ENCODE measurements around the gene SLC33A1. TPM values are rescaled to one million over a fixed set of nuclear protein-coding genes. Genes with fewer than 3 reads are reported as not detected.
A peak's percentile ranks its signal among the peaks of the same experiment; 100 is the strongest.
"Not testable (repeated sequence)": the region's sequence is repeated elsewhere in the genome, so short reads cannot be mapped to it uniquely, and the experiment has no call there.

The SLC33A1 gene
- total RNA-seq, 4 donors from 2014 or later: 13.3 to 34.8 (median 32.7) TPM

- no peaks in the 10 kb centered on the region for H3K9me3 ChIP-seq
- WGBS, 2 donors (ENCODE audit: low coverage in 1 of 2): 78 to 82% methylated on average over 2 of the region's 2 CpGs
- intact Hi-C loops (cut with DNase I; ENCODE audit: low total_unique reads): no loop called here
These were observed 7.4 kb upstream of the SLC33A1 start for GRCh38 chr3:155861476-155862183.

DNA sequence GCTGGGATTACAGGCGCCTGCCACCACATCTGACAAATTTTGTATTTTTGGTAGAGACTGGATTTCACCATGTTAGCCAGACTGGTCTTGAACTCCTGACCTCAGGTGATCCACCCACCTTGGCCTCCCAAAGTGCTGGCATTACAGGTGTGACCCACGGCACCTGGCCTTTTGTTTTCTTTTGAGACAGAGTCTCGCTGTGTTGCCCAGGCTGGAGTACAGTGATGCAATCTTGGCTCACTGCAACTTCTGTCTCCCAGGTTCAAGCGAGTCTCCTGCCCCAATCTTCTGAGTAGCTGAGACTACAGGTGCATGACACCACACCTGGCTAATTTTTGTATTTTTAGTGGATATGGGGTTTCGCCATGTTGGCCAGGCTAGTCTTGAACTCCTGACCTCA is 6.2 kb upstream of the SLC33A1 start:
- H3K9me3 ChIP-seq; DNase-seq; intact Hi-C loops (cut with DNase I; ENCODE audit: low total_unique reads); H3K27me3 ChIP-seq; H3K27ac ChIP-seq; H3K4me3 ChIP-seq; H3K36me3 ChIP-seq; H3K4me1 ChIP-seq: not testable (repeated sequence)
- in situ Hi-C loops (cut with MboI; ENCODE audit: low pct_ligation_motif_present in 1 of 4, low pct_unique_long_range_greater_than_20kb in 1 of 4, low sequenced_read_pairs in 3 of 4): loop anchor here in 1 of 4 donors (25.0 kb wide), 1 partner anchor 1302 kb away; the partner anchor contains the start of gene CCNL1
- WGBS, 2 donors (ENCODE audit: low coverage in 1 of 2): 90% methylated on average over 5 of the region's 5 CpGs; no CpG with 5 or more reads in 1 of the 2 donors

More at GRCh38 chr3:155861476-155862183, 7.4 kb upstream of the SLC33A1 start:
- no peaks in the 10 kb centered on the region for H3K4me1 ChIP-seq
- H3K4me3 ChIP-seq: no peak overlapping the region
- H3K27ac ChIP-seq: no peak overlapping the region
- in situ Hi-C loops (cut with MboI; ENCODE audit: low pct_ligation_motif_present in 1 of 4, low pct_unique_long_range_greater_than_20kb in 1 of 4, low sequenced_read_pairs in 3 of 4): loop anchor here in 1 of 4 donors (25.0 kb wide), 1 partner anchor 1301 kb away; the partner anchor contains the start of gene CCNL1
- no peak for DNase-seq
- no peaks in the 10 kb centered on the region for H3K27me3 ChIP-seq
- H3K36me3 ChIP-seq: no peaks in the 10 kb centered on the region
- TF ChIP-seq EP300 (IDR thresholded peaks at IDR 0.05; ENCODE audit: low read depth) (no peak), POLR2A (IDR thresholded peaks at IDR 0.05) (no peak), CTCF (IDR thresholded peaks at IDR 0.05) (no peak), POLR2AphosphoS5 (IDR thresholded peaks at IDR 0.05) (no peak)

- WGBS, 2 donors (ENCODE audit: low coverage in 1 of 2): 7 to 8% methylated on average over 2 of the region's 2 CpGs
- intact Hi-C loops (cut with DNase I; ENCODE audit: low total_unique reads): no loop called here
These were observed 5.6 kb upstream of the SLC33A1 start for GRCh38 chr3:155859859-155860258.

DNA sequence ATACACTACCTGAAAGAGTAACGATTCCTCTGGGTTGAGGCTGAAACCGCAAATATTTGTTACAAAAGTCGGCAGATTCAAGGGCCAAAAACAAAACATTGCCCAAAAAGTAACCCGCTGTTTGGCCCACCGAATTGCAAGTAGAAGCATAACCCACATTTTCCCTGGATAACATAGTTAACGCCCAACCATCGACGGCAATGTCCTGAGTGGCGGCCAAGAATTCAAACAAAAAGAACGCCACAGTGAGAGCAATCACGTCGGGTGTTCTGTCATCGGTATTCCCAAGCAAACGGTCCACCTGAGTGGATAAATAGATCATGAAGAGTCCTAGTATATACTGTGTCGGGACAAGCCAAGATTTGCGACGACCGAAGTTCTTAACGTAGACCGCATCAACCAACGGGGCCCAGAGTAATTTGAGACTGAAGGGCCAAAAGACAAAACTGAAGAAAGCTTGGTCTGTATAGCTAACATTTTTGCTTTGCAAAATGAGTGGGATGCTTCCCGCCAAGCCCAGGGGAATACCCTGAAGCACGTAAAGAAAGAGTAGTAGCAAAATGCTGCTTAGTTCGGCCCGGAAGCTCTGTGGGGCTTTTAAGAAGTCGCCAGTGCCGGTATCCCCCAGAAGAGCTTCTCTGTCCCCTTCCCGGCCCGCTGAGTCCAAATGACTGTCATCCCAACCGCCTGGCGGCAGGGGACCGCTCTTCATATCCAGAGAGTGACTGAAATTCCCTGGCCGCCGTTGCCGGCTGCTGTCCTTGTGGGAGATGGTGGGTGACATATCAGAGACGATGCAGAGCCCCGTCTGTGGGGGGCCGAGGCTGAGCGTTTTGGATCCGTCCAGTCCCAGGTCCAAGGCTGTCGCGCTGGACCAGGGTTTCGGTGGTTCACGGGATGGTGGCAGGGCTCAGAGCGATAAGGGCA is 750 bp downstream of the SLC33A1 start:
- Histone ChIP-seq H3K27me3 (no peaks in the 10 kb centered on the region), H3K4me3 (peak overlapping the region; percentile 29 to 91 (median 78)), H3K9me3 (no peaks in the 10 kb centered on the region), H3K36me3 (no peaks in the 10 kb centered on the region), H3K4me1 (peaks cover 25 to 56% (median 36%) of the 10 kb centered on the region in 4 donors), H3K27ac (peak overlapping the region; percentile 91 to 97 (median 94))
- WGBS, 2 donors (ENCODE audit: low coverage in 1 of 2): 1% methylated on average over 39 of the region's 45 CpGs; no CpG with 5 or more reads in 1 of the 2 donors
- TF ChIP-seq POLR2AphosphoS5 (IDR thresholded peaks at IDR 0.05) (no peak), POLR2A (IDR thresholded peaks at IDR 0.05) (no peak), CTCF (IDR thresholded peaks at IDR 0.05) (peak in 4 of 5 experiments; percentile 12 to 52 (median 18)), EP300 (IDR thresholded peaks at IDR 0.05; ENCODE audit: low read depth) (no peak)
- intact Hi-C loops (cut with DNase I; ENCODE audit: low total_unique reads): loop anchor here (2.0 kb wide), 1 partner anchor 15 kb away; no protein-coding TSS in a partner anchor
- DNase-seq: peak; percentile 30
- in situ Hi-C loops (cut with MboI; ENCODE audit: low pct_ligation_motif_present in 1 of 4, low pct_unique_long_range_greater_than_20kb in 1 of 4, low sequenced_read_pairs in 3 of 4): loop anchor here in 1 of 4 donors (25.0 kb wide), 1 partner anchor 1309 kb away; the partner anchor contains the start of gene CCNL1

More at GRCh38 chr3:155859859-155860258, 5.6 kb upstream of the SLC33A1 start:
- H3K27ac ChIP-seq: no peak overlapping the region
- no peaks in the 10 kb centered on the region for H3K9me3 ChIP-seq
- in situ Hi-C loops (cut with MboI; ENCODE audit: low pct_ligation_motif_present in 1 of 4, low pct_unique_long_range_greater_than_20kb in 1 of 4, low sequenced_read_pairs in 3 of 4): loop anchor here in 1 of 4 donors (25.0 kb wide), 1 partner anchor 1302 kb away; the partner anchor contains the start of gene CCNL1
- no peak for TF ChIP-seq CTCF (IDR thresholded peaks at IDR 0.05)
- no peak for TF ChIP-seq POLR2AphosphoS5 (IDR thresholded peaks at IDR 0.05)
- no peak for TF ChIP-seq EP300 (IDR thresholded peaks at IDR 0.05; ENCODE audit: low read depth)
- no peak for TF ChIP-seq POLR2A (IDR thresholded peaks at IDR 0.05)
- no peaks in the 10 kb centered on the region for H3K36me3 ChIP-seq
- peaks cover 0 to 6% (median 0%) of the 10 kb centered on the region in 4 donors for H3K4me1 ChIP-seq
- no peaks in the 10 kb centered on the region for H3K27me3 ChIP-seq
- DNase-seq: no peak
- no peak overlapping the region for H3K4me3 ChIP-seq

Data from transverse colon (tissue), 4 donors.